ENCODE measurements around the gene MYL4.

Gene MYL4

DNA sequence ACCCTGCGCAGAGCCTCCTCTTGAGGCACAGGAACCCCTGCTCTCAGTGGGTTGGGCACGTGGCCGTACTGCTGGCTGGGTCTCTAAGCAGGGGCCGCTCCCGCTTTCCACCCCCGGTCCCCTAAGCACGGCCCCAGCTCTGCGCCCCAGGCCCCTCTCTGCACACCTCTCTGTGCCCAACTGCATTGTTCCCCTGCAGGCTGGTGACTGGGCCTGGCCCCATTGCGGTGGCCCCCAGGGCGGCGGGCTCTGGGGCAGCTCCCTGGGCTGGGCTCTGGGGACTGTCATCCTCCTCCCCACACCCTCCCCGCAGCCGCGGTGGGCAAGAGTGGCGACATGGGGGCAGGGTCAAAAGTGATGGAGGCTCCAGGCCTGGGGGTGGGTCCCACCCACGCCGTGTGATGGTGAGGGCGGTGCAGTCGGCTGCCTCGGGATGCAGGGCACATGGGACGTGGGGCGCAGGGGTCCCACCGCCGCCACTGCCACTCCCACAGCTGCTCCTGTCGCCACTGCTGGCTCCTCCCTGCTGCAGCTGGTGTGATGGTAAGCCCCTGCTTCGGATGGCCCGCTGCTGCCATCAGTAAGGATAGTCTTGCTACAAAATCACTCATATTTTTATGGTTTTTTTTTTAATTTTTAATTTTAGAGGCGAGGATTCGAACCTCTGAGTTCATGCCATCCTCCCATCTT lies 29.3 kb downstream of the MYL4 start:
- DNase-seq (ENCODE audit: extremely low spot score, insufficient read length, low read depth), result no peak
- FAIRE-seq, result no peak

DNA sequence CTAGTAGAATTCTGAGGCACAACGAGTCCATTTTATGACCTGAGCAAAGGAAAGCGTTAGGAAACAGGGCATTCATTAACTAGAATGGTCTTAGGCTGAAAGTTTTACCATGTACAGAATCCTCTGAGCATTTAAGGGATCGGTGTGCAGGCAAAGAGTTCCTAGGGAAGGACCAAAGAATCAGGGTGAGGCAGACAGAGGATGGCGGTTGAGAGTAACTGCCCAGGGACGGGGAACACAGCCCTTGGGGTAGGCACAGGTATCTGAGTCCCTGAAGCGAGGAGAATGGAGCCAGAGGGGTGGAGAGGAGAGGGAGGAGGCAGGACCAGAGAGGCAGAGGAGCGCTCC lies 30.4 kb downstream of the MYL4 start:
- FAIRE-seq (no peak), DNase-seq (ENCODE audit: extremely low spot score, insufficient read length, low read depth) (no peak)

DNA sequence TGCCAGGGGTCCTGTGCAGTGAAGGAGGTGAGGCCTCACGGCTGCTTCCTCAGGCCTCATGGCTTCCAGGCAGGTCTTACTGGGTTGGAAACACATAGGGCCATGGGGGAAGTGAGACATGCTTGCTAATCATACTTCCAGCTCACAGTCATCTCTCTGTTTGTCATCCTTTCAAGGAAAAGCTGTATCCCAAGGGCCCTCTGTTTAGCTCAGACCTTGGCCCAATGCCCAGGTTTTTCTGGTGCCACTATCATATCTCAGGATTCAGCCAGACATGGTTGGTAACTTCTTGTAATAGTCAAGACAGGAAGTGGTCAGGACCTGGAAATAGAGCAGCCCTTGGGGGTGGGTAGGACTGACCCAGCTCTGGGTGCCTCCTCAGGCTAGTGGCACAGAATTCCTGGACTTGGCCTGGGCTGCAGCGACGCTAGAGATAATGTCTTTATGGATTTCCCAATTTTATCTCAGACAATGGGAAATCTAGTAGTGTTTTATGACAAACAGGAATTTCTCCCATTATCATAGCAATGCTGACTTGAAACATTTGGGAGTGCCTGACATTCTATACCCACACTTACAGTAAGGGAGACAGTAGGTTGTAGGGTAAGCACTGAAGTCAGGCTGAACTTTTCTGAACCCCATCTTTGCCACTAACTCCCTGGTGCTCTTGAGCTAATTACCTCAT lies 31.0 kb downstream of the MYL4 start:
- no peak for DNase-seq (ENCODE audit: extremely low spot score, insufficient read length, low read depth)
- FAIRE-seq, result no peak

DNA sequence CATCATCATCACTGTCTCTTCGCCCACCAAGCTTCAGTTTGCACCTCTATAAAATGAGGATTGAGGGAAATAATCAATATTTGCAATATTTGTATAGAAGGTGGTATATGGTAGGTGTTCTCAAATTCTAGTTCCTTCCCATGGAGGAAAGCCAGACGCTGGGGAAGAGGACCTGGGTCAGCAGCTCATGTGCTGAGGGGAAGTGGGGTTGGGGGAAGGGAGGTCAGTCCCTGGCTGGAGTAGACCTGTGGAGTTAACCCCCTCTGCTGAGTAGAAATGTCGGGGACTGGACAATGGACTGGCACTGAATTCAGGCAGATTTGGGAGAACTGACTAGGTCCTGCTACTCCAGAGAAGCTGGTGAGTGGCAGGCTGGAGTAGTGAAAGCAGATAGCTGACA lies 31.7 kb downstream of the MYL4 start:
- no peak for DNase-seq (ENCODE audit: extremely low spot score, insufficient read length, low read depth)
- FAIRE-seq, result no peak

DNA sequence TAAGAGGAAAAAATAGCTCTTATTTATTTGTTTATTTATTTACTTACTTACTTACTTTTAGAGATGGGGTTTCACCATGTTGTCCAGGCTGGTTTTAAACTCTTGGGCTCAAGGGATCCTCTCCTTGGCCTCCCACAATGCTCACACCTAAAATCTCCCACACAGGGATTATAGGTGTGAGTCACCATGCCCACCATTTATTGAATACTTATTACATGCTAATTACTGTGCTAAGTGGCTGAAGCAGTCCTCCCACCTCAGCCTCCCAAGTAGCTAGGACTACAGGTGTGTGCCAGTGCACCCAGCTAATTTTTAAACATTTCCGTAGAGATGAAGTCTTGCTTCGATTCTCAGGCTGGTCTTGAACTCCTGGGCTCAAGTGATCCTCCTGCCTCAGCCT lies 33.5 kb downstream of the MYL4 start:
- FAIRE-seq, result no peak

DNA sequence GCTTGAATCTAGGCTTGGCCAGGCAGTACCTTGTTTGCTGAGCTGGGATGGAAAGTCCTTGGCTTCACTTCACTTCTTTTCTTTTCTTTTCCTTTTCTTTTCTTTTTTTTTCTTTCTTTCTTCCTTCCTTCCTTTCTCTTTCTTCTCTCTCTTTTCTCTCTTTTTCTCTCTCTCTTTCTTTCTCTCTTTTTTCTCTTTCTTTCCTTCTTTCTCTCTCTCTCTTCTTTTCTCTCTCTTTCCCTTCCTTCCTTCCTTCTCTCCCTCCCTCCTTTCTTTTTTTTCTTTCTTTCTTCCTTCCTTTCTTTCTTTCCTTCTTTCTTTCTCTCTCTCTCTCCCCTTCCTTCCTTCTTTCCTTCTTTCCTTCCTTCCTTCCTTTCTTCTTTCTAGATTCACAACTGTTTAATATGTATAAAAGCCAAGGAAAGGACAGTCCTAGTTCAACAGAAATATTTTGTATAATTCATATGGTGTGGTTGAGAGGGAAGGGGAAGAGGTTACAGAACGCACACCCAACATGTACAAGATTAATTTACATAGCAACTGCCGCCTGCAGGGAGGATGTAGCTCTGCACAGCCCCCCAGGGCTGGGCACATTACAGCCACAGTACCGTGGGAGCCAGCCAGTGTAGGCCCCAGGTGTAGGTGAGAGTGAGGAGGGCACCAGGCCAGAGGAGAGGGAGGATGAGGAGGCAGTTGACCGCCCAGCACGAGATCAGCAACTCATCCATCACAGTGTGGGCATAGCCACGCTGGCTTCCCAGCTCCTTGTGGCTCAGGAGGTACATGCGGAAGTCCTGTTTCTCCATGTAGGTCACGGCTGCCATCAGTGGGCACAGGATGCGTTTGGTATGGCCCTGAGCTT lies 34.8 kb downstream of the MYL4 start:
- DNase-seq (ENCODE audit: extremely low spot score, insufficient read length, low read depth) (no peak), FAIRE-seq (no peak)

More for the DNA sequence above, 33.5 kb downstream of the MYL4 start:
- DNase-seq (ENCODE audit: extremely low spot score, insufficient read length, low read depth), result no peak

DNA sequence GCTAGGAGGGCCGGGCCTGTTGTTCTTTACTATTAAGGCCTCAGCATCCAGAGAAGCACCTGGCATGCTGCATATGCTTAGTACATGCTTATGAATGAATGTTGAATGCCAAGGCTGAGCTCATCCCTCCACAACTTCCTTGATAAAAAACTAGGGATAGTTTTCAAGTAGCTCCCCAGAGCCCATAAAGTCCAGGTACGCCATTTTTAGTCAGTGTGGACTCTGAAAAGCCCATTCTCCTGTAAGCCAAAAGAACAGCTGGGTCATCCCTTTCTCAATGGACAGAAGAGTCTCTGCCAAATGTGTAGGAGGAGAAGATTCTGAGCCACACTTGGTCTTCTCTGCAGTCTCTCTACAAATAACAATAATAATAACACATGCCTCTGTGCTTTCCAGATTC lies 35.5 kb downstream of the MYL4 start:
- no peak for FAIRE-seq
- no peak for DNase-seq (ENCODE audit: extremely low spot score, insufficient read length, low read depth)

DNA sequence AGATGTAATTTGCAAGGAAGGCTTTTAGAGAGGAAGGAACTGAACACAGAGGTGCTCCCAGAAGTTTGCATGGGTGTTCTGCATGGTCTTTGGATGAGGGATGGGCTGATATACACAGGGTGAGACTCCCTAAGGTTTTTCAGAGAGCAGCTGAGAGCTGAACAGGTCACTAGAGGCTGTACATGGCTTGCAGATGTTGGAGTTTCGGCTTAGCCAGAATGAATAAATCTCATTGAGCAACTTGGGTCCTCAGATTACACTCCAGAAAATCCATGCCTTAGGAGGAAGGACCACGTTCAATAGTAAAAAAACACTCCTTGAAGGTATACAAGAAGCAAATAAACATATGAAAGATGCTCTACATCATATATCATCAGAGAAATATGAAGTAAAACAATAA lies 37.0 kb downstream of the MYL4 start:
- DNase-seq (ENCODE audit: extremely low spot score, insufficient read length, low read depth), result no peak
- FAIRE-seq, result no peak

DNA sequence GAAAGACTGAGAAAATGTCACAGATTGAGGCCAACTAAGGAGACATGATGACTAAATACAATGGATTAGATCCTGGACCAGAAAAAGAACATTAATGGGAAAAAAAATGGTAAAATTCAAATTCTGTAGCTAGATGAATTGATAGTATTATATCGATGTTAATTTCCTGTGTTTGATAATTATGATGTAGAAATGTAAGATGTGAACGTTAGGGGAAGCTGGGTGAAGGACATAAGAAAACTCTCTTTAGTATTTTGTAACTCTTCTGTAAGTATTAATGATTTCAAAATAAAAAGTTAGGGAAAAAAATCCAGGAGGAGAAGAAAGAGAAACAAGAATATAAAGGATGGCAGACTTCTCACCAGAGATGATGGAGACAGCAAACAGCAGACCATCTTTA lies 41.7 kb downstream of the MYL4 start:
- FAIRE-seq, result no peak
- DNase-seq (ENCODE audit: extremely low spot score, insufficient read length, low read depth), result no peak

DNA sequence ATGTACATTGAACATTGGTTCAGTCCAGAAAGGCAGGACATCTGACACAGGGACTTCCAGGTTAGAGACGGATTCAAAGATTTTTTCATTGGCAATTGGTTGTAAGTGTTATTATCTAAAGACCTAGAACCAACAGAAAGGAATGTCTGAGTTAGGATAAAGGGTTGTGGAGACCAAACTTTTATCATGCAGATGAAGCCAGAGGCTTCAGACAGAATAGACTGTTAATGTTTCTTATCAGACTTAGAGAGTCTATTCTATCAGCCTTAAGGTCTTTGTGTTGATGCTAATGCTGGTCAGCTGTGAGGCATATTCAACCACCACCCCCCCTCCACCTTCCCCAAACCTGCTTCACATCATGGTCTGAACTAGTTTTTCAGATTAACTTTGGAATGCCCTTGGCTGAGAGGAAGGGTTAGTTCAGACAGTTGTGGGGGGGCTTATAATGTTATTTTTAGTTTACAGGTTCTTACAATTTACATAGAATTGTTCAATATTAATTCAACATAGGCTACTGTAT lies 42.3 kb downstream of the MYL4 start:
- DNase-seq (ENCODE audit: extremely low spot score, insufficient read length, low read depth) (no peak), FAIRE-seq (no peak)

DNA sequence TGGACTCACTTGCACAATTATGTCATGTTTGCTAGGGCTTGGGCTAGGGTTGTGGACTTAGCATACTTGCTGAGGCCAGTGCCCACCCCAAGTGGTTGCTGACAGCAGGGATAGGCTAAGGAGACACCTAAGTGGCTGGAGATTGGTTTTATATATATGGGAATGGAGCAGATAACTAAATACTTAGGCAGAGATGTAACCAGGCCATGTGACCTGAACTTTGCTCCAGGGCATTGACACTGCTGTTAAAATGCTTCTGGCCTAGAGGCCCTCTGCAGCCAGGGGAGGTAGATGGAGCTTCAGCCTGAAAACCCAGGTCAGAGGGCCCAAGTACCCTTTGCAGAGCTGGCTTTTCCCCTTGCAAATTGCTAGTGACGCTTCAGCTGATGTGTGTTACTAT lies 43.1 kb downstream of the MYL4 start:
- DNase-seq (ENCODE audit: extremely low spot score, insufficient read length, low read depth) (no peak), FAIRE-seq (no peak)

DNA sequence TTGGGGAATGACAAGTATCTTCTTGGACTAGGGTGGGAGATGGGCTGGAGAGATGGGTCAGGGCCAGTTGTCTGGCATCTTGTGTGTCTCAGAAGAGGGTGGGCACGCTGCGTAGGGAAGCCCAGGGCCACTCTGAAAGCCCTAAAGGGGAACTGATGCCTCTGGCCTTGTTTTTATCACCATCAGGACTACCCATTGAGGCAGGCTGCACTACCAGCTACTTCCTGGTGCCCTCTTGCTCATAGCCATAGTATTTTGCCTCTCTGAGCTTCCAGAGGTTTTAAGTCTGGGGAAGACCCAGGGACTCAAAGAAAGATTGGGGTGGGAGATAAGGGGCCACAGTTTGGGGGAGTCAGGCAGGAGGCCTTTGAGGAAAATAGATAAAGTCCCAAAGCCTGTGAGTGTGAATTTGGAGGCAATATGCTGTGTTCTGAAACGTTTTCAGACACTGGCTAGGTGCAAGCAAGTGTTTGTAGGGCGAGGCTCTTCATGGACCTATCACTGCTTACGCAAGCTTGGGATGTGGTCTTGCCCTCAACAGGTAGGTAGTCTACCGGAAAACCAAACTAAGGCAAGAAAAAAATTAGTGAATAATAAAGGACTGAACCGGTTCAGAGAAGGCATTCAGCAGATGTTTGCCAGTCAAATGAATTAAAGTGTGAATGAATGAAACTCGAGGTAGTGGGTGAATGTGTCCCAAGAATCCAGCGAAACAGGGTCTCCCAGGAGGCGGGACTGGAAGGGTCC lies 43.8 kb downstream of the MYL4 start:
- DNase-seq (ENCODE audit: extremely low spot score, insufficient read length, low read depth) (no peak), FAIRE-seq (no peak)

DNA sequence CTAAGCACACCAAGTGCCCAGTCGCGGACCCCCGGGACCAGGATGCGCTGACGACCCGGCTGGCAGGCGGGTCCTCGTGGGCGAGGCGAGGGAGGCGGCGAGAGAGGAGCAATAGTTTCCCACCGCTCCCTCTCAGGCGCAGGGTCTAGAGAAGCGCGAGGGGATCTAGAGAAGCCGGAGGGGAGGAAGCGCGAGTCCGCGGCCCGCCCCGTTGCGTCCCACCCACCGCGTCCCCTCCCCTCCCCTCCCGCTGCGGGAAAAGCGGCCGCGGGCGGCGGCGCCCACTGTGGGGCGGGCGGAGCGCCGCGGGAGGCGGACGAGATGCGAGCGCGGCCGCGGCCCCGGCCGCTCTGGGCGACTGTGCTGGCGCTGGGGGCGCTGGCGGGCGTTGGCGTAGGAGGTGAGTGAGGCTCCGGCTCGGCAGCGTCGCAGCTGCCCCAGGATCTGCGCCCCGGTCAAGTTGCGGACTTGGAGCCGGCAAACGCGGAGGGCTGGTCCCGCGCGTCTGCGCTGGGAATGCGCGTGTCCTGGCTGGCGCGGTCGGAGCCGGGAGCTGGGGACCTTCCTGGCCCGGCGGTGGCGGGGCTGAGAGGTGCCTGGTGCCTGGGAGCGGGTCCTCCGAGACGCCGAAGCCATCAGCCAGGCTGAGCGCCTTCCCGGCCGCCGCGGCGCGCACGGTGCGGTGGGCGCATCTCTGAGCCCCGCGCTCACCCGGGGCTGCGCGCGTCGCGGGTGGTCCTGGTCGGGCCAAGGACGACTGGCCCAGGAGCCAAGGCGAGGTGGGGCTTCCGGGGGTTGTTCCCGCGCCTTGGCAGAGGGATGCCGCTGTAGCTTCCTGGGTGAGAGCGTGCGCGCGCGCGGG lies 44.6 kb downstream of the MYL4 start, which contains the start of gene ITGB3:
Gene ITGB3 (plus strand): TSS at position 287 of the 862 bp plus-strand sequence. CDS start 35 bp downstream, at position 322.
- peak; percentile 45 for FAIRE-seq

DNA sequence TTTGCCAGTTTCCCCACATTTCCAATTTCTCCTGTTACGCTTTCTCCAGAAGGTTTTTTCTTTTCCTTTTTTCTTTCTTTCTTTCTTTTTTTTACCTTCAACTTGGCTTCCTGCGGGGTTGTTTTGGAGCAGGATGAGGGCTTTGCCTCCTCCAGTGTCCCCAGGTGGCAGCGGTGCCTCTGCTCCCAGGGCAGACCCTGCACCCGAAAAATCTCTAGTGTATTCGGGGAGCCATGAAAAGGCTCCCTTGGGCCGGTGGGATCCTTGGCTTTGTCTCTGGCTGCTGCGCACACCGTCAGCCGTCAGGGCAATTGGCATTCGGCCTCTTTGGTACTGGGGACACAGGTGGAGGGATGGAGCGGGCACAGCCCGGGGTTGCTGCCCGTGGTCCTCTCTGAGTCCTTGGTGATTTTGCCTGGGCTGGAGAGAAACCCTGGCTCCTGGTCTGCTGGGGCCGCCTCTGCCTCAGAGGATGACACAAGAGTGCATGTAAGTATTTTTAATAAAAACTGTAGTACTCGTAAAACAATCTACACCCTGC lies 45.3 kb downstream of the MYL4 start:
- no peak for DNase-seq (ENCODE audit: extremely low spot score, insufficient read length, low read depth)
- FAIRE-seq, result no peak

More for the DNA sequence above, 44.6 kb downstream of the MYL4 start, which contains the start of gene ITGB3:
- peak; percentile 66 for DNase-seq (ENCODE audit: extremely low spot score, insufficient read length, low read depth)

DNA sequence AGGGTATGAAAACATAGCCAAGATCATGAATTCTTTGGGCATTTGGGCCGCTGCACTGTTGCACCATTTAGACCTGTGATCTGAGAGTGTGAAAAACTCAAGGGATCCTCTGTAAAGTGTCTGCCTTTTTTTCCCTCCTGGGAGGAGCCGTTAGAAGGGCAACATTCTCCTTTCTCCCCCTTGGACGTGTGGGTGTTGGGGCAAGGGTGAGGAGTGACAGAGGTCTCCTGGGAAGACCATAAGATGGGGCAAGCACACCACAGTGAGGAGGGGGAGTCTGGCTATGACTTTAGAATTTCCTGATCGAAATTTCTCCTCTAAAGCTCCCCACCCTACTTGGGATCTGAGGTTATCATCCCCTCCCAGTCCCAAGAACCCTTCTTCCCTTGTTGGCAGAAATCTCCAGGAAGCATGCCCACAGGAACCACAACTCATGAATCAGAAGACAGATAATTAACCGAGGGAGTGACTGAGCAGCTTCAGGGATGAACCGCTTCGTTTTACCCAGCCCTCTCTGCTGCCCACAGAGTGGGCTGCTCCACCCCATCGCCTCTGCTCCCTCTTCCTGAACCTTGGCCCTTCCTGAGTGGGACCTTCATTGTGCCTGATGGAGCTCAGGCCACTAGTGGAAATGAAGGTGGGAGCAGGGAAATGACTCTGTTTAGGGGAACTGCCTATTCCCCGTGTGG lies 48.6 kb downstream of the MYL4 start:
- DNase-seq (ENCODE audit: extremely low spot score, insufficient read length, low read depth) (no peak), FAIRE-seq (no peak)

DNA sequence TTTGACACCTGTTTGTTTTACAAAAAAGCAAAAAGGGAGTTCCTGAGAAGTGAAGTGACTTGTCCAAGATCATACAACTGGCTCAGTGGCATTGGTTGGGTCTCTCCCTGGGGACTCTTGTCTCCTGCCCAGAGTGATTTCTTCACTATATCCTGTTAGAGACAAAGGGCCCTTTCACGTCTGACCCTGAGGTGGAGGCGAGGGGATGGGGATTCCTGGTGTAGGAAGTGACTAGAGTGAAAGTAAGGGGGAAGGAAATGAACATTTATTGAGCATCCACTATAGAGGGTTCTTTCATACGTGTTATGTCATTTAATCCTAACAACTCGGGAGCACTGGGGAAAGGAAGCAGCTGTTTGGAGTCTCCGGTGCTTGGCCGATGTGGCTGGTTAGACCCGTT lies 53.4 kb downstream of the MYL4 start:
- DNase-seq (ENCODE audit: extremely low spot score, insufficient read length, low read depth) (no peak), FAIRE-seq (no peak)

DNA sequence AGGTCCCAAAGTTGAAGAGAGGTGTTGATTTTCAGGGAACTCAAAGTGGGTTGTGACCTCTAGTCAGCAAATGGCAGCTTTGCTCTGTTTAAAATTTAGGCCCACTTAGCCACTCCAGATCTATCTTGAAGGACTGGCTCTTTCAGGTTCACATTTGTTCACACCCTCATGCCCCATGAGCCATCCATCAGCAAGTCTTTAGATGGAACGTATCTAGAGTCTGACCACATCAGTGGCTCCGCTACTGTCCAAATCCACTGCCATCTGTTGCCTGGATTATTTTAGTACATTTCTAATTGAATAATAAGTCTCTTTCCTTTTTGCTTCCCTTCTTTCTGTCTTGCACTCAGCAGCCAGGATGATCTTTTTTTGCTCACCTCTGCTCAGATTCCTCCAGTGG lies 55.0 kb downstream of the MYL4 start:
- FAIRE-seq (no peak), DNase-seq (ENCODE audit: extremely low spot score, insufficient read length, low read depth) (no peak)

DNA sequence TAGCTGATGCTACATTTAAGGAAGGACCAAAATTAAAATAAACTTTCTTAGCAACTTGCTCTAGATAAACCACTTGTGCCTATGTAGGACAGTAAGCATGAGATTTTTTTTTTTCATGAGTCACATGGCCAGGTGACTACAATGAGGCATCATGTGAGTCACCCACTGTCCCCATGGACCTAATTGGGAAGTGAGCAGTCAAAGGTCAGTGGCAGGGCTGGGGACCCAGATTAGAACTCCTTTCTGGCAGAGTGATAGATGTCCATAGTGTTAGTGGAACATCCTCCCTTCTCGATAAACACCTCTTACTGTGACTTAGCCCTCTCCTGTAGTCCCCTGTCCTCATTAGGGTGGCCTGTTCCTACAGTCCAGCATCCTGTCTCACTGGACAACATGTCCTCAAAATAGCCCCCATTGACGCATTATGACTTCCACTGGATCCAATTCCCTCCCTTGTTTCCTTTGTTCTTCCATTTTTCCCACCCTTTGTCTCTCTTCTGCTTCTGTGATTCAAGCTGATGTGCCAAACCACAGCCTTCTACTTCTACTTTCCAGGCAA lies 56.9 kb downstream of the MYL4 start:
- FAIRE-seq (no peak), DNase-seq (ENCODE audit: extremely low spot score, insufficient read length, low read depth) (no peak)

All from GM18507 (cell line).